ENCODE results near the gene PRPF8. TPM values are rescaled to one million over a fixed set of nuclear protein-coding genes. Genes with fewer than 3 reads are reported as not detected.

Gene PRPF8
- total and polyA plus RNA-seq, 2 of the 13 experiments (the other 11 are each of a cell fraction or from before 2014, with no cell fraction given), result 112 to 179 TPM

- Histone ChIP-seq H3K4me1 (ENCODE audit: insufficient read depth, low read length) (no peaks in the 10 kb centered on the region), H3K9me3 (ENCODE audit: low read length) (no peaks in the 10 kb centered on the region), H3K27me3 (ENCODE audit: control insufficient read depth in 1 of 2, insufficient read depth in 2 of 2, low read length in 2 of 2) (no peaks in the 10 kb centered on the region), H4K20me1 (ENCODE audit: insufficient read depth, low read length) (no peaks in the 10 kb centered on the region), H3K79me2 (ENCODE audit: insufficient read depth, low read length) (no peaks in the 10 kb centered on the region), H3K4me3 (replicated peaks in 1 of 3; ENCODE audit: insufficient read depth in 1 of 3, low read depth in 2 of 3, low read length in 3 of 3) (no peak overlapping the region), H3K4me2 (ENCODE audit: low read depth, low read length) (no peak overlapping the region), H3K9ac (ENCODE audit: insufficient read depth, low read depth, low read length) (no peak overlapping the region), H2AFZ (ENCODE audit: low read length) (no peak overlapping the region), H3K36me3 (replicated peaks in 1 of 2; ENCODE audit: control insufficient read depth in 1 of 2, insufficient read depth in 2 of 2, low read length in 2 of 2) (peaks cover 56 to 85% of the 10 kb centered on the region in 2 experiments), H3K27ac (ENCODE audit: extremely low read length, insufficient read depth, low read length) (no peak overlapping the region)
- no peak for TF ChIP-seq ZNF816 (CRISPR knock-in tag; IDR thresholded peaks at IDR 0.05; ENCODE audit: borderline replicate concordance)
- TF ChIP-seq ZNF607 (CRISPR knock-in tag; IDR thresholded peaks at IDR 0.05; ENCODE audit: borderline replicate concordance), result no peak
- TF ChIP-seq ELF1 (CRISPR knock-in tag; IDR thresholded peaks at IDR 0.05), result no peak
- TF ChIP-seq RARA (CRISPR knock-in tag; IDR thresholded peaks at IDR 0.05), result no peak
- DNase-seq (ENCODE audit: low spot score), result no peak
- no peak for FAIRE-seq
- in situ Hi-C loops (cut with HindIII; ENCODE audit: extremely low pct_ligation_motif_present, low pct_unique_long_range_greater_than_20kb), result no loop called here
- intact Hi-C loops (cut with micrococcal nuclease; ENCODE audit: unreplicated experiment), result no loop called here
- ATAC-seq, result no peak
- BruUV-seq (replicated peaks), result no TSS peak
- ChIA-PET CTCF (ENCODE audit: low intra/inter-chr PET ratio, low total read pairs) (no interaction called here), POLR2A (interaction anchor here (1.0 kb wide), 1 partner anchor 13 kb away, joined by 3 read pairs; no protein-coding TSS in a partner anchor)
- 98% methylated on average over 9 of the region's 9 CpGs for WGBS (ENCODE audit: low lambda C conversion rate)
These were observed 26.6 kb downstream of the PRPF8 start for GRCh38 chr17:1658100-1658499.

DNA sequence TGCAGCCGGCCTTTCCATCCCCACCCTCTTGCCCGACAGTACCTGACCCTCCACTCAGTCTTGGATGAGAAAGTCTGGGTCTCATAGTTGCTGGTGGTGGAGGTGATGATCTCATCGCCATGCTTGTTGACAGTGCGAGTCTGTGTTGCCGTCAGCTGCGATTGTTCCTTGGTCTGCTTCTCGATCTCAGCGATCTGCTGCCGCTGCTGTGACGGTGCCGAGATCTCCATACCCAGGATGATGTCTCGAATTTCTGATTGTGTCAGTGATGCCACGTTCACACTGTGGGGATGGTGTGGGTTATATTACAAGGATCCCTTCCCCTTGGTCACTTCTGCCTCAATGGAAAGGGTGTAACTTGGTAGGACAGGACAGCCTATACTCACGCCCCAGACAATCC, 30.9 kb downstream of the PRPF8 start:
- DNase-seq (ENCODE audit: low spot score), result no peak
- no peaks in the 10 kb centered on the region for H3K79me2 ChIP-seq (ENCODE audit: insufficient read depth, low read length)
- ChIA-PET POLR2A (no interaction called here), CTCF (ENCODE audit: low intra/inter-chr PET ratio, low total read pairs) (no interaction called here)
- H3K36me3 ChIP-seq (replicated peaks in 1 of 2; ENCODE audit: control insufficient read depth in 1 of 2, insufficient read depth in 2 of 2, low read length in 2 of 2), result peaks cover 48 to 72% of the 10 kb centered on the region in 2 experiments
- in situ Hi-C loops (cut with HindIII; ENCODE audit: extremely low pct_ligation_motif_present, low pct_unique_long_range_greater_than_20kb) (no loop called here), intact Hi-C loops (cut with micrococcal nuclease; ENCODE audit: unreplicated experiment) (no loop called here)
- no peak overlapping the region for H3K9ac ChIP-seq (ENCODE audit: insufficient read depth, low read depth, low read length)
- H3K27ac ChIP-seq (ENCODE audit: extremely low read length, insufficient read depth, low read length), result no peak overlapping the region
- H4K20me1 ChIP-seq (ENCODE audit: insufficient read depth, low read length), result peaks cover 6% of the 10 kb centered on the region; the same call in 1 of the 2 replicates
- no peak for ATAC-seq
- H3K4me2 ChIP-seq (ENCODE audit: low read depth, low read length), result no peak overlapping the region
- H2AFZ ChIP-seq (ENCODE audit: low read length), result no peak overlapping the region
- H3K4me1 ChIP-seq (ENCODE audit: insufficient read depth, low read length), result peaks cover 24% of the 10 kb centered on the region
- no peaks in the 10 kb centered on the region for H3K27me3 ChIP-seq (ENCODE audit: control insufficient read depth in 1 of 2, insufficient read depth in 2 of 2, low read length in 2 of 2)
- TF ChIP-seq ZBTB8A (CRISPR knock-in tag; IDR thresholded peaks at IDR 0.05; ENCODE audit: borderline replicate concordance, low read depth), result no peak
- TF ChIP-seq ZBTB38 (CRISPR knock-in tag; IDR thresholded peaks at IDR 0.05), result 0 out of 2 replicates have a peak, but pooled peaks have one; percentile 54
- no TSS peak for BruUV-seq (replicated peaks)
- 99% methylated on average over 12 of the region's 14 CpGs for WGBS (ENCODE audit: low lambda C conversion rate)
- FAIRE-seq, result no peak
- H3K9me3 ChIP-seq (ENCODE audit: low read length), result no peaks in the 10 kb centered on the region
- no peak overlapping the region for H3K4me3 ChIP-seq (replicated peaks in 1 of 3; ENCODE audit: insufficient read depth in 1 of 3, low read depth in 2 of 3, low read length in 3 of 3)
